HepG2 (cell line): ENCODE results near the gene SYNGR4. TPM values are rescaled to one million over a fixed set of nuclear protein-coding genes. Genes with fewer than 3 reads are reported as not detected.

ENCODE experiments used
- ATAC-seq: fragments of 200-7000 bp; cut with Tn5 transposase; 3 replicates; pipeline ENCODE4 v1.9.1; 2020; ENCODE audit warnings: mild to moderate bottlenecking, moderate library complexity
- BruUV-seq: library from RNA; stranded (reverse); fragments of 400-500 nt; replicated peaks from 2 replicates; lab custom pipeline; 2021; lab: Mats Ljungman, UMichigan
- CTCF ChIA-PET: fragments of 300-600 bp; formaldehyde crosslinking; extraction: SDS; loops from one replicate; lab custom pipeline; 2021; ENCODE audit warnings: low total read pairs, inconsistent platforms, low intra/inter-chr PET ratio; lab: Yijun Ruan, JAX
- POLR2A ChIA-PET: fragments of 350-600 bp; sonication (Branson Sonifier 250); formaldehyde crosslinking; loops from one replicate; lab custom pipeline; 2020; ENCODE audit warnings: antibody characterized with exemption, inconsistent platforms; lab: Yijun Ruan, JAX
- DNase-seq: peaks from one replicate; pipeline ENCODE4 v3.0.0-alpha.2; 2015; ENCODE audit warnings: low spot score
- FAIRE-seq: peaks from 3 replicates; lab custom pipeline; 2011; peaks lifted over from hg19 to GRCh38; lab: Jason Lieb, UNC
- H2AFZ ChIP-seq: one replicate; pipeline ENCODE4 v1.6.1; 2011; ENCODE audit warnings: low read length, inconsistent platforms
- H3K27ac ChIP-seq: fragments of 300-600 bp; 3 replicates; pipeline ENCODE4 v1.8.0; 2011; ENCODE audit warnings: mixed run types, mild to moderate bottlenecking, mixed read lengths, low read length, inconsistent platforms; ENCODE audit not compliant: insufficient read depth; ENCODE audit errors: extremely low read length
- H3K27me3 ChIP-seq, 2 experiments: fragments of 200-600 bp in 1 of 2; 2 replicates in 1 of 2; 3 replicates in 1 of 2; pipeline versions ENCODE4 v1.6.0 to v1.8.0; 2011; ENCODE audit warnings: low read length in 2 of 2, mild to moderate bottlenecking in 2 of 2, moderate library complexity in 2 of 2, inconsistent platforms in 1 of 2; ENCODE audit not compliant: insufficient read depth in 2 of 2, control insufficient read depth in 1 of 2
- H3K36me3 ChIP-seq, 2 experiments: fragments of 200-600 bp in 1 of 2; replicated peaks in 1 of 2; 2 replicates in 1 of 2; 3 replicates in 1 of 2; pipeline versions ENCODE4 v1.5.1 to v1.8.0; 2011; ENCODE audit warnings: low read length in 2 of 2, inconsistent platforms in 1 of 2; ENCODE audit not compliant: insufficient read depth in 2 of 2, control insufficient read depth in 1 of 2
- H3K4me1 ChIP-seq: 2 replicates; pipeline ENCODE4 v1.5.1; 2012; ENCODE audit warnings: low read length, inconsistent platforms; ENCODE audit not compliant: insufficient read depth
- H3K4me2 ChIP-seq: 2 replicates; pipeline ENCODE4 v1.6.0; 2011; ENCODE audit warnings: low read depth, low read length, inconsistent platforms
- H3K4me3 ChIP-seq, 3 experiments: fragments of 200-600 bp in 1 of 3; sonication (generic), shearing (Covaris generic) in 1 of 3; replicated peaks in 1 of 3; 2 replicates each; pipeline ENCODE4 v1.5.1; 2011 to 2016; ENCODE audit warnings: low read length in 3 of 3, inconsistent platforms in 2 of 3, low read depth in 2 of 3, mild to moderate bottlenecking in 2 of 3, control low read depth in 1 of 3, mixed read lengths in 1 of 3; ENCODE audit not compliant: insufficient read depth in 1 of 3
- H3K79me2 ChIP-seq: one replicate; pipeline ENCODE4 v1.6.1; 2011; ENCODE audit warnings: low read length, inconsistent platforms; ENCODE audit not compliant: insufficient read depth
- H3K9ac ChIP-seq: 2 replicates; pipeline ENCODE4 v1.6.0; 2011; ENCODE audit warnings: mild to moderate bottlenecking, low read depth, low read length, inconsistent platforms; ENCODE audit not compliant: insufficient read depth
- H3K9me3 ChIP-seq: 2 replicates; pipeline ENCODE4 v1.5.1; 2012; ENCODE audit warnings: mild to moderate bottlenecking, low read length
- H4K20me1 ChIP-seq: 2 replicates; pipeline ENCODE4 v1.6.0; 2011; ENCODE audit warnings: inconsistent platforms, mild to moderate bottlenecking, low read length, moderate library complexity; ENCODE audit not compliant: insufficient read depth
- ASH2L ChIP-seq: fragments of 300-600, 200-600 bp; sonication (generic); IDR thresholded peaks from 2 replicates; pipeline ENCODE4 v1.7.0; 2017; ENCODE audit warnings: low read depth, mild to moderate bottlenecking, moderate library complexity, mixed read lengths, low read length; ENCODE audit not compliant: insufficient read length
- FUBP1 ChIP-seq: sonication (generic); formaldehyde crosslinking; IDR thresholded peaks from 2 replicates; pipeline ENCODE4 v1.5.1; 2020; ENCODE audit warnings: missing genetic modification reagents, mild to moderate bottlenecking, borderline replicate concordance
- ZBTB38 ChIP-seq: sonication (generic); formaldehyde crosslinking; IDR thresholded peaks from 2 replicates; pipeline ENCODE4 v1.5.1; 2020; ENCODE audit warnings: mild to moderate bottlenecking, missing genetic modification reagents
- WGBS: methylation state at CpG from one replicate; pipeline ENCODE4 v1.1.6; 2017; ENCODE audit warnings: low lambda C conversion rate; 5-methylcytosine and 5-hydroxymethylcytosine counted together
- in situ Hi-C: cut with HindIII; loops from 2 replicates; pipeline ENCODE4 v1.10.0; 2017; ENCODE audit warnings: low pct_unique_long_range_greater_than_20kb; ENCODE audit not compliant: extremely low pct_ligation_motif_present
- intact Hi-C: fragments of 100-400 bp; cut with micrococcal nuclease; formaldehyde crosslinking; loops from one replicate; pipeline ENCODE4 v1.10.0; 2022; ENCODE audit not compliant: unreplicated experiment
- polyA plus RNA-seq, 8 experiments: library from polyadenylated mRNA; depleted of rRNA in 3 of 8; stranded (reverse) in 7 of 8; unstranded in 1 of 8; fragments of >200 nt; fragmentation: Illumina TruSeq in 4 of 8; extraction: Trizol in 4 of 8; gene quantifications; 2 replicates each; pipeline versions ENCODE4 v1.2.1 to v1.2.3, GENCODE V29; 2011 to 2016; ENCODE audit warnings: low read depth in 4 of 8, missing spikeins in 1 of 8, mixed read lengths in 1 of 8; ENCODE audit not compliant: insufficient read depth in 1 of 8
- total RNA-seq, 5 experiments: library from RNA; depleted of rRNA; stranded (reverse); fragments of >200 nt; fragmentation: Illumina TruSeq; extraction: Trizol; gene quantifications; 2 replicates each; pipeline ENCODE4 v1.2.3, GENCODE V29; 2016; ENCODE audit warnings: low read depth in 1 of 5
- TF ChIP-seq, protein P1 (sequence below): sonication (generic); formaldehyde crosslinking; IDR thresholded peaks from 2 replicates; pipeline ENCODE4 v1.4.0; 2020; ENCODE audit warnings: missing genetic modification reagents

SYNGR4 gene
- total and polyA plus RNA-seq, 2 of the 13 experiments (the other 11 are each of a cell fraction or from before 2014, with no cell fraction given): not detected

DNA sequence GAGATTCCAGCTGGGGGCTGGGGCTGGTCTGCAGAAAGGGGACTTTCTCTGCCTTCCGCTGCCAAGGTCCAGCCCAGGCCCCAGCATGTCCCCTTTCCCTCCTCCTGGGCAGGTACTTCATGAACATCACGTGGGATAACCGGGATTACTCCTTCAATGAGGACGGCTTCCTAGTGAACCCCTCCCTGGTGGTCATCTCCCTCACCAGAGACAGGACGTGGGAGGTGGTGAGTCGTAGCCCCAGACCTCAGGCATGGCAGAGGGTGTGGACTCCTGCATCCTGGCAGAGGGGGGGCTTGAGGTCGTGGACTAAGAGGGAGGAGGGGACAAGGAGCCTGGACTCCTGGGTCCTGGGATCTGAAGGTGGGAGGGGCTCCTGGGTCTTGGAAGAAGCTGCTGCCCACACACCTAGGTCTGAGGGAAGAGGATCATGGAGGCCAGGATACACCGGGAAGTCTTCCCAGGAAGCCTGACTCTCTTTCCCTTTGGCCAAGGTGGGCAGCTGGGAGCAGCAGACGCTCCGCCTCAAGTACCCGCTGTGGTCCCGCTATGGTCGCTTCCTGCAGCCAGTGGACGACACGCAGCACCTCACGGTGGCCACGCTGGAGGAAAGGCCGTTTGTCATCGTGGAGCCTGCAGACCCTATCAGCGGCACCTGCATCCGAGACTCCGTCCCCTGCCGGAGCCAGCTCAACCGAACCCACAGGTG is 49.9 kb downstream of the SYNGR4 start:
- Histone ChIP-seq H3K4me2 (peak overlapping the region; percentile 66), H3K4me3 (peak overlapping the region in 2 of 3 experiments; percentile 34 to 52; a peak in 4 of 6 replicates), H3K79me2 (no peaks in the 10 kb centered on the region), H4K20me1 (no peaks in the 10 kb centered on the region), H3K27me3 (no peaks in the 10 kb centered on the region; a peak in 1 of 5 replicates), H3K27ac (no peak overlapping the region), H3K9ac (no peak overlapping the region), H3K36me3 (no peaks in the 10 kb centered on the region), H2AFZ (peak overlapping the region; percentile 42), H3K4me1 (peaks cover 39% of the 10 kb centered on the region), H3K9me3 (no peaks in the 10 kb centered on the region)
- TF ChIP-seq ASH2L (no peak), FUBP1 (CRISPR knock-in tag) (no peak), ZBTB38 (peak; percentile 26; the same call in 1 of the 2 replicates)
- TF ChIP-seq, protein P1, sequence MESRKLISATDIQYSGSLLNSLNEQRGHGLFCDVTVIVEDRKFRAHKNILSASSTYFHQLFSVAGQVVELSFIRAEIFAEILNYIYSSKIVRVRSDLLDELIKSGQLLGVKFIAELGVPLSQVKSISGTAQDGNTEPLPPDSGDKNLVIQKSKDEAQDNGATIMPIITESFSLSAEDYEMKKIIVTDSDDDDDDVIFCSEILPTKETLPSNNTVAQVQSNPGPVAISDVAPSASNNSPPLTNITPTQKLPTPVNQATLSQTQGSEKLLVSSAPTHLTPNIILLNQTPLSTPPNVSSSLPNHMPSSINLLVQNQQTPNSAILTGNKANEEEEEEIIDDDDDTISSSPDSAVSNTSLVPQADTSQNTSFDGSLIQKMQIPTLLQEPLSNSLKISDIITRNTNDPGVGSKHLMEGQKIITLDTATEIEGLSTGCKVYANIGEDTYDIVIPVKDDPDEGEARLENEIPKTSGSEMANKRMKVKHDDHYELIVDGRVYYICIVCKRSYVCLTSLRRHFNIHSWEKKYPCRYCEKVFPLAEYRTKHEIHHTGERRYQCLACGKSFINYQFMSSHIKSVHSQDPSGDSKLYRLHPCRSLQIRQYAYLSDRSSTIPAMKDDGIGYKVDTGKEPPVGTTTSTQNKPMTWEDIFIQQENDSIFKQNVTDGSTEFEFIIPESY: peak; percentile 85
- CTCF ChIA-PET: no interaction called here
- FAIRE-seq: no peak
- POLR2A ChIA-PET: interaction anchor here (0.9 to 1.2 kb wide), 3 partner anchors 11 to 60 kb away, joined by 3 to 4 read pairs (median 3); no protein-coding TSS in a partner anchor
- intact Hi-C loops (no loop called here), in situ Hi-C loops (no loop called here)
- ATAC-seq: no peak
- DNase-seq: no peak
- 19% methylated on average over 4 of the region's 24 CpGs for WGBS
- no TSS peak for BruUV-seq
